SU-DHL-6 (cell line): ENCODE results near the gene TNFRSF12A.

ENCODE experiments used
- H2AFZ ChIP-seq: fragments of 200-600 bp; sonication (generic); 2 replicates; pipeline ENCODE4 v1.6.1; 2014; ENCODE audit warnings: low read depth, mild to moderate bottlenecking, moderate library complexity, mixed read lengths, antibody characterized with exemption, low read length; ENCODE audit not compliant: severe bottlenecking
- H3F3A ChIP-seq: fragments of 200-600 bp; shearing (Covaris generic); 2 replicates; pipeline ENCODE4 v1.6.0; 2016; ENCODE audit warnings: antibody characterized with exemption, mild to moderate bottlenecking; ENCODE audit not compliant: insufficient read depth
- H3K27ac ChIP-seq: fragments of 200-600 bp; sonication (generic); 2 replicates; pipeline ENCODE4 v1.5.1; 2016; ENCODE audit warnings: low read depth, mild to moderate bottlenecking, low read length, moderate library complexity, mixed read lengths
- H3K27me3 ChIP-seq: fragments of 200-600 bp; sonication (generic), shearing (Covaris generic); 2 replicates; pipeline ENCODE4 v1.6.0; 2014; ENCODE audit warnings: mild to moderate bottlenecking, low read length
- H3K36me3 ChIP-seq: fragments of 200-600 bp; sonication (generic); 2 replicates; pipeline ENCODE4 v1.6.1; 2014; ENCODE audit warnings: mild to moderate bottlenecking, low read length, mixed read lengths
- H3K4me2 ChIP-seq: fragments of 300-600, 200-600 bp; shearing (Covaris generic), sonication (generic); 2 replicates; pipeline ENCODE4 v1.6.0; 2014; ENCODE audit warnings: low read length, low read depth, mild to moderate bottlenecking; ENCODE audit not compliant: poor library complexity, severe bottlenecking
- H3K4me3 ChIP-seq: fragments of 200-600 bp; sonication (generic); 2 replicates; pipeline ENCODE4 v1.5.1; 2014; ENCODE audit warnings: antibody characterized with exemption, low read length, mild to moderate bottlenecking, mixed read lengths; ENCODE audit not compliant: insufficient read depth, poor library complexity, severe bottlenecking
- H3K79me2 ChIP-seq: fragments of 200-600 bp; sonication (generic); 2 replicates; pipeline ENCODE4 v1.6.1; 2014; ENCODE audit warnings: mild to moderate bottlenecking, low read length, moderate library complexity; ENCODE audit not compliant: insufficient read depth
- H3K9ac ChIP-seq: fragments of 200-600 bp; sonication (generic); 2 replicates; pipeline ENCODE4 v1.7.0; 2014; ENCODE audit warnings: mild to moderate bottlenecking, low read length
- H3K9me2 ChIP-seq: fragments of 200-600 bp; sonication (generic); replicated peaks from 2 replicates; pipeline ENCODE4 v1.6.1; 2014; ENCODE audit warnings: low read length; ENCODE audit not compliant: insufficient read depth
- H3K9me3 ChIP-seq: fragments of 200-600 bp; sonication (generic); 2 replicates; pipeline ENCODE4 v1.6.1; 2014; ENCODE audit warnings: low read length, mixed read lengths; ENCODE audit not compliant: insufficient read depth
- H4K20me1 ChIP-seq: fragments of 200-600 bp; sonication (generic); 2 replicates; pipeline ENCODE4 v1.6.1; 2014; ENCODE audit warnings: low read depth, mild to moderate bottlenecking, antibody characterized with exemption, low read length, moderate library complexity, mixed read lengths
- EZH2phosphoT487 ChIP-seq: fragments of 200-600 bp; sonication (generic), shearing (Covaris generic); conservative IDR thresholded peaks from 2 replicates; pipeline ENCODE4 v1.6.1; 2018; ENCODE audit warnings: mild to moderate bottlenecking, antibody characterized with exemption, low read length, moderate library complexity, mixed read lengths
- TF ChIP-seq, protein P1 (sequence below): fragments of 200-600 bp; sonication (generic); IDR thresholded peaks from one replicate; pipeline ENCODE4 v1.5.1; 2017; ENCODE audit warnings: antibody characterized with exemption, mild to moderate bottlenecking, low read length, moderate library complexity; ENCODE audit not compliant: insufficient read depth, poor library complexity, severe bottlenecking

Gene TNFRSF12A, protein sequence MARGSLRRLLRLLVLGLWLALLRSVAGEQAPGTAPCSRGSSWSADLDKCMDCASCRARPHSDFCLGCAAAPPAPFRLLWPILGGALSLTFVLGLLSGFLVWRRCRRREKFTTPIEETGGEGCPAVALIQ

GRCh38 chr16:3020247-3020603 is at the start of gene TNFRSF12A:
Gene TNFRSF12A (plus strand): TSS chr16:3020368. CDS start chr16:3020398, 30 bp downstream.
- Histone ChIP-seq H3F3A (peaks cover 18% of the 10 kb centered on the region), H3K36me3 (no peaks in the 10 kb centered on the region), H3K27ac (peak within 1 kb of the TSS; percentile 40)

DNA sequence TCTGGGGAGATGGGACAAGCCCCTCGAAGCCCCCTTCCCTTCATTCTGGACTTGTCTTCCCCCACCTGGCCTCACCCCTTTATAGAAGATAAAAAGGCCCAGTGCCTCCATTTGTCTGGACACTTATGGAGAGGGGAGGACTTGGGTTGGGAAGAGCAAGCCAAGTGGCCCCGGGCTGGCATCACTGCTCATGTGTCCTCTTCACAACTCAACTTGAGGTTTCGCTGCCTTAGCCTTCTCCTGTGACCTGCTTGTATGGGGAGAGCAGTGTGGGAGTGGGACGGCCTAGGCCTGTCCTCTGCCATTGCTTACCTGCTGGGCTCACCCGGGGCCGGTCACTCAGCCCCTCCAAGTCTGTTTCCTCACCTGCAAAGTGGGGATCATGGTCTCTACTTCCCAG is 49.6 kb upstream of the TNFRSF12A start:
- Histone ChIP-seq H3K4me3 (peak overlapping the region; percentile 98), H2AFZ (no peak overlapping the region), H3K9me3 (no peaks in the 10 kb centered on the region), H3K79me2 (peaks cover 22% of the 10 kb centered on the region), H3K9ac (peak overlapping the region; percentile 98), H3K4me2 (peak overlapping the region; percentile 71), H3K36me3 (no peaks in the 10 kb centered on the region), H3K27ac (peak overlapping the region; percentile 93), H3F3A (peaks cover 47% of the 10 kb centered on the region), H3K27me3 (no peaks in the 10 kb centered on the region), H3K9me2 (no peaks in the 10 kb centered on the region), H4K20me1 (peaks cover 4% of the 10 kb centered on the region; the same call in 1 of the 2 replicates)
- TF ChIP-seq EZH2phosphoT487, result no peak
- TF ChIP-seq, protein P1, sequence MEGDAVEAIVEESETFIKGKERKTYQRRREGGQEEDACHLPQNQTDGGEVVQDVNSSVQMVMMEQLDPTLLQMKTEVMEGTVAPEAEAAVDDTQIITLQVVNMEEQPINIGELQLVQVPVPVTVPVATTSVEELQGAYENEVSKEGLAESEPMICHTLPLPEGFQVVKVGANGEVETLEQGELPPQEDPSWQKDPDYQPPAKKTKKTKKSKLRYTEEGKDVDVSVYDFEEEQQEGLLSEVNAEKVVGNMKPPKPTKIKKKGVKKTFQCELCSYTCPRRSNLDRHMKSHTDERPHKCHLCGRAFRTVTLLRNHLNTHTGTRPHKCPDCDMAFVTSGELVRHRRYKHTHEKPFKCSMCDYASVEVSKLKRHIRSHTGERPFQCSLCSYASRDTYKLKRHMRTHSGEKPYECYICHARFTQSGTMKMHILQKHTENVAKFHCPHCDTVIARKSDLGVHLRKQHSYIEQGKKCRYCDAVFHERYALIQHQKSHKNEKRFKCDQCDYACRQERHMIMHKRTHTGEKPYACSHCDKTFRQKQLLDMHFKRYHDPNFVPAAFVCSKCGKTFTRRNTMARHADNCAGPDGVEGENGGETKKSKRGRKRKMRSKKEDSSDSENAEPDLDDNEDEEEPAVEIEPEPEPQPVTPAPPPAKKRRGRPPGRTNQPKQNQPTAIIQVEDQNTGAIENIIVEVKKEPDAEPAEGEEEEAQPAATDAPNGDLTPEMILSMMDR, result no peak

More at GRCh38 chr16:3020247-3020603, at the start of gene TNFRSF12A:
- Histone ChIP-seq H2AFZ (peak within 1 kb of the TSS; percentile 21), H3K9ac (peak within 1 kb of the TSS; percentile 68), H4K20me1 (no peaks in the 10 kb centered on the region), H3K9me3 (no peaks in the 10 kb centered on the region), H3K4me2 (peak within 1 kb of the TSS; percentile 97), H3K79me2 (no peaks in the 10 kb centered on the region), H3K4me3 (peak within 1 kb of the TSS; percentile 65), H3K9me2 (no peaks in the 10 kb centered on the region), H3K27me3 (no peaks in the 10 kb centered on the region)
- no peak for TF ChIP-seq EZH2phosphoT487
- TF ChIP-seq, protein P1, result no peak

DNA sequence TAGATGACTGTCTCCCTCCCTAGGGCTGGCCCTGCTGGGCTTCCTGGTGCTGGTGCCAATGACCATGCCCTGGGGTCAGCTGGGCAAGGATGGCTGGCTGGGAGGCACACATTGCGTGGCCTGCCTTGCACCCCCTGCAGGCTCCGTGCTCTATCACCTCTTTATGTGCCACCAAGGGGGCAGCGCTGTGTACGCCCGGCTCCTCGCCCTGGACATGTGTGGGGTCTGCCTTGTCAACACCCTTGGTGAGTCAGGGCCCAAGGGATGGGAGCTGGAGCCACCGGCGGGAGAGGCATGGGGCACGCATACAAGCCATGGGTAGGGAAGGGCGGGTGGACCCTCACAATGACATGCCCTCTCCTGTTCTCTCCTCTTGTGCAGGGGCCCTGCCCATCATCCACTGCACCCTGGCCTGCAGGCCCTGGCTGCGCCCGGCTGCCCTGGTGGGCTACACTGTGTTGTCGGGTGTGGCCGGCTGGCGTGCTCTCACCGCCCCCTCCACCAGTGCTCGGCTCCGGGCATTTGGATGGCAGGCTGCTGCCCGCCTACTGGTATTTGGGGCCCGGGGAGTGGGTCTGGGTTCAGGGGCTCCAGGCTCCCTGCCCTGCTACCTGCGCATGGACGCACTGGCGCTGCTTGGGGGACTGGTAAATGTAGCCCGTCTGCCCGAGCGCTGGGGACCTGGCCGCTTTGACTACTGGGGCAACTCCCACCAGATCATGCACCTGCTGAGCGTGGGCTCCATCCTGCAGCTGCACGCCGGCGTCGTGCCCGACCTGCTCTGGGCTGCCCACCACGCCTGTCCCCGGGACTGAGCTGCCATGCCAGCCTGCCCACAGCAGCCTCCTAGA is 48.8 kb upstream of the TNFRSF12A start:
- Histone ChIP-seq H3K9me2 (no peaks in the 10 kb centered on the region), H4K20me1 (peaks cover 4% of the 10 kb centered on the region; the same call in 1 of the 2 replicates), H3F3A (peaks cover 46% of the 10 kb centered on the region), H3K27ac (peak overlapping the region; percentile 93), H3K27me3 (no peaks in the 10 kb centered on the region), H3K4me2 (peak overlapping the region; percentile 71), H3K36me3 (no peaks in the 10 kb centered on the region), H2AFZ (no peak overlapping the region), H3K4me3 (peak overlapping the region; percentile 98), H3K79me2 (peaks cover 22% of the 10 kb centered on the region), H3K9ac (peak overlapping the region; percentile 98), H3K9me3 (no peaks in the 10 kb centered on the region)
- TF ChIP-seq EZH2phosphoT487, result no peak
- TF ChIP-seq, protein P1, result no peak
